GM23338 (cell line): Measurements from ENCODE around the gene ALG5. TPM values are rescaled to one million over a fixed set of nuclear protein-coding genes. Genes with fewer than 3 reads are reported as not detected.

ENCODE experiments used
- ATAC-seq: fragments of 200-7000 bp; cut with Tn5 transposase; 3 replicates; pipeline ENCODE4 v1.9.1; 2020
- DNase-seq: peaks from one replicate; pipeline ENCODE4 v3.0.0-alpha.2; 2015; ENCODE audit warnings: low spot score
- H2AFZ ChIP-seq: fragments of 200-600 bp; sonication (generic); 2 replicates; pipeline ENCODE4 v1.8.0; 2016; ENCODE audit warnings: antibody characterized with exemption, mild to moderate bottlenecking, moderate library complexity
- H3F3A ChIP-seq: fragments of 200-600 bp; sonication (generic); replicated peaks from 2 replicates; pipeline ENCODE4 v1.8.0; 2017; ENCODE audit warnings: antibody characterized with exemption, mixed run types, low read depth
- H3K27ac ChIP-seq: fragments of 200-600 bp; sonication (generic); 2 replicates; pipeline ENCODE4 v1.6.1; 2016; ENCODE audit warnings: low read depth
- H3K27me3 ChIP-seq: fragments of 200-600 bp; sonication (generic); 2 replicates; pipeline ENCODE4 v1.8.0; 2016; ENCODE audit warnings: mild to moderate bottlenecking, mixed run types, moderate library complexity; ENCODE audit not compliant: insufficient read depth
- H3K36me3 ChIP-seq: fragments of 200-600 bp; sonication (generic); 2 replicates; pipeline ENCODE4 v1.8.0; 2016; ENCODE audit warnings: mild to moderate bottlenecking; ENCODE audit not compliant: insufficient read depth
- H3K4me1 ChIP-seq: fragments of 200-600 bp; sonication (generic); 2 replicates; pipeline ENCODE4 v1.8.0; 2016; ENCODE audit warnings: mild to moderate bottlenecking, moderate library complexity; ENCODE audit not compliant: insufficient read depth
- H3K4me2 ChIP-seq: fragments of 200-600 bp; sonication (generic); 2 replicates; pipeline ENCODE4 v1.7.1; 2017; ENCODE audit warnings: mixed run types
- H3K4me3 ChIP-seq: fragments of 200-600 bp; sonication (generic); 2 replicates; pipeline ENCODE4 v1.6.1; 2016; ENCODE audit warnings: mixed run types
- H3K79me2 ChIP-seq: fragments of 200-600 bp; sonication (generic); replicated peaks from 2 replicates; pipeline ENCODE4 v1.8.0; 2017; ENCODE audit warnings: mild to moderate bottlenecking; ENCODE audit not compliant: insufficient read depth
- H3K9me2 ChIP-seq: fragments of 200-600 bp; sonication (generic); 2 replicates; pipeline ENCODE4 v1.8.0; 2017; ENCODE audit not compliant: insufficient read depth
- H4K20me1 ChIP-seq: fragments of 200-600 bp; sonication (generic); replicated peaks from 2 replicates; pipeline ENCODE4 v1.8.0; 2017; ENCODE audit warnings: mild to moderate bottlenecking; ENCODE audit not compliant: insufficient read depth
- H3K27ac Mint-ChIP-seq: 2 replicates; pipeline ENCODE4 v1.8.0; 2020; ENCODE audit warnings: inconsistent platforms, mild to moderate bottlenecking, moderate library complexity, mixed read lengths
- H3K27me3 Mint-ChIP-seq: 3 replicates; pipeline ENCODE4 v1.8.0; 2022; ENCODE audit warnings: low read depth, mild to moderate bottlenecking, moderate library complexity, mixed read lengths, inconsistent platforms; ENCODE audit not compliant: insufficient read depth, poor library complexity
- H3K36me3 Mint-ChIP-seq: 3 replicates; pipeline ENCODE4 v1.8.0; 2021; ENCODE audit warnings: low read depth, mild to moderate bottlenecking, inconsistent platforms, moderate library complexity, mixed read lengths
- H3K4me1 Mint-ChIP-seq: 3 replicates; pipeline ENCODE4 v1.8.0; 2020; ENCODE audit warnings: mild to moderate bottlenecking, inconsistent platforms, mixed read lengths
- H3K4me3 Mint-ChIP-seq: 3 replicates; pipeline ENCODE4 v1.8.0; 2021; ENCODE audit warnings: moderate library complexity, mild to moderate bottlenecking, inconsistent platforms, mixed read lengths
- H3K9me3 Mint-ChIP-seq: 3 replicates; pipeline ENCODE4 v1.8.0; 2020; ENCODE audit warnings: moderate library complexity, mild to moderate bottlenecking, inconsistent platforms, mixed read lengths
- CREB1 ChIP-seq: fragments of 250-450 bp; sonication (Bioruptor Pico); IDR thresholded peaks from 2 replicates; pipeline ENCODE4 v1.5.0; 2020; ENCODE audit warnings: low read depth, mild to moderate bottlenecking, moderate library complexity
- CTCF ChIP-seq, 2 experiments: fragments of 200-600 bp in 1 of 2; sonication (generic) in 1 of 2; conservative IDR thresholded peaks; 2 replicates each; pipeline versions ENCODE4 v1.5.1 to v1.6.1; 2016 to 2017; ENCODE audit warnings: antibody characterized with exemption in 2 of 2, low read depth in 2 of 2, mild to moderate bottlenecking in 2 of 2, moderate library complexity in 1 of 2
- ETS1 ChIP-seq: IDR thresholded peaks from 2 replicates; pipeline ENCODE4 v1.6.1; 2016; ENCODE audit warnings: antibody characterized with exemption
- EZH2 ChIP-seq: fragments of 200-600 bp; sonication (generic); IDR thresholded peaks from one replicate; pipeline ENCODE4 v1.8.0; 2017; ENCODE audit warnings: antibody characterized with exemption, mild to moderate bottlenecking, low read depth; ENCODE audit not compliant: unreplicated experiment
- JUNB ChIP-seq: IDR thresholded peaks from one replicate; pipeline ENCODE4 v1.6.1; 2016; ENCODE audit warnings: antibody characterized with exemption; ENCODE audit not compliant: unreplicated experiment
- NANOG ChIP-seq: IDR thresholded peaks from 2 replicates; pipeline ENCODE4 v1.6.1; 2016; ENCODE audit warnings: antibody characterized with exemption, borderline replicate concordance
- POLR2AphosphoS5 ChIP-seq: IDR thresholded peaks from 2 replicates; pipeline ENCODE4 v1.6.1; 2016; ENCODE audit warnings: antibody characterized with exemption, low read depth
- REST ChIP-seq: IDR thresholded peaks from one replicate; pipeline ENCODE4 v1.6.1; 2018; ENCODE audit warnings: antibody characterized with exemption; ENCODE audit not compliant: unreplicated experiment
- ZNF331 ChIP-seq: fragments of 250-450 bp; sonication (Bioruptor Pico); IDR thresholded peaks from 2 replicates; pipeline ENCODE4 v1.5.0; 2020; ENCODE audit warnings: low read depth, mild to moderate bottlenecking, moderate library complexity
- polyA plus RNA-seq: library from polyadenylated mRNA; unstranded; fragments of >200 nt; fragmentation: Nextera tagmentation; extraction: Ambion mirVana; gene quantifications from 2 replicates; pipeline ENCODE4 v1.2.1, GENCODE V29; 2016
- total RNA-seq: library from RNA; depleted of rRNA; stranded (reverse); fragments of >200 nt; shearing (Covaris generic); gene quantifications from 2 replicates; pipeline ENCODE4 v1.2.3, GENCODE V29; 2014

The ALG5 gene
- total and polyA plus RNA-seq, 2 experiments from 2014 or later, result 15.6 to 34.0 TPM

- TF ChIP-seq REST (no peak), NANOG (no peak), POLR2AphosphoS5 (no peak), CTCF (conservative IDR thresholded peaks at IDR 0.05; ENCODE audit: low read depth in 2 of 2) (no peak), JUNB (no peak), CREB1 (no peak), EZH2 (no peak)
Observed at GRCh38 chr13:37011788-37012187, 12.6 kb upstream of the ALG5 start (continued).

- ATAC-seq (no peak), DNase-seq (no peak)
- Histone ChIP-seq H3K4me1 (peaks cover 5% of the 10 kb centered on the region; the same call in 1 of the 2 replicates), H3K9me2 (no peaks in the 10 kb centered on the region), H3K36me3 (peaks cover 43% of the 10 kb centered on the region), H2AFZ (no peak overlapping the region), H3K27me3 (no peaks in the 10 kb centered on the region), H3K27ac (no peak overlapping the region), H3K4me3 (no peak overlapping the region), H3F3A (0 out of 2 replicates have a peak, but pooled peaks cover 5% of the 10 kb centered on the region), H4K20me1 (no peaks in the 10 kb centered on the region), H3K4me2 (no peak overlapping the region), H3K79me2 (no peaks in the 10 kb centered on the region)
- Mint-ChIP-seq H3K36me3 (peaks cover 59% of the 10 kb centered on the region), H3K27ac (no peak overlapping the region), H3K9me3 (no peaks in the 10 kb centered on the region), H3K4me1 (peaks cover 16% of the 10 kb centered on the region; the same call in 2 of the 3 replicates), H3K4me3 (no peak overlapping the region), H3K27me3 (no peaks in the 10 kb centered on the region)
- no peak for TF ChIP-seq JUNB
- no peak for TF ChIP-seq ETS1
- TF ChIP-seq ZNF331, result no peak
- no peak for TF ChIP-seq CREB1
- TF ChIP-seq CTCF (conservative IDR thresholded peaks at IDR 0.05; ENCODE audit: low read depth in 2 of 2), result no peak
Observed at GRCh38 chr13:37011002-37011401, 11.9 kb upstream of the ALG5 start.
